Prostate gland (tissue), 2 donors: Measurements from ENCODE around the gene SBSN.

Experiments
- CTCF ChIP-seq, 4 experiments: fragments of 200-600 bp in 2 of 4; fragments of 450-650 bp in 2 of 4; sonication (generic) in 2 of 4; IDR thresholded peaks; 1 replicate in 3 of 4; 2 replicates in 1 of 4; pipeline ENCODE4 v1.5.1; 2016 to 2019; ENCODE audit warnings: antibody characterized with exemption in 4 of 4, mild to moderate bottlenecking in 2 of 4, moderate library complexity in 2 of 4
- POLR2A ChIP-seq: fragments of 450-650 bp; IDR thresholded peaks from one replicate; pipeline ENCODE4 v1.6.1; 2016; ENCODE audit warnings: antibody characterized with exemption, mild to moderate bottlenecking
- POLR2AphosphoS5 ChIP-seq: sonication (generic); formaldehyde crosslinking; IDR thresholded peaks from one replicate; pipeline ENCODE4 v1.6.1; 2017; ENCODE audit warnings: antibody characterized with exemption

- TF ChIP-seq CTCF (IDR thresholded peaks at IDR 0.05) (no peak), POLR2A (no peak), POLR2AphosphoS5 (no peak)
Measured at GRCh38 chr19:35559781-35560180, 31.7 kb upstream of the SBSN start.
